Transverse colon (tissue), 4 donors: Measurements from ENCODE around the gene ITGA8.

Source experiments
- POLR2AphosphoS5 ChIP-seq, 3 donors: sonication (generic); formaldehyde crosslinking; IDR thresholded peaks; one replicate each; pipeline ENCODE4 v1.6.1; 2016; ENCODE audit warnings: antibody characterized with exemption in 3 of 3
- TF ChIP-seq, protein P1 (sequence below), 5 experiments: fragments of 200-600 bp in 3 of 5; fragments of 450-650 bp in 2 of 5; sonication (generic) in 3 of 5; IDR thresholded peaks; 1 replicate in 2 of 5; 2 replicates in 3 of 5; pipeline ENCODE4 v1.5.1; 2016 to 2017; ENCODE audit warnings: antibody characterized with exemption in 5 of 5, inconsistent platforms in 3 of 5, mild to moderate bottlenecking in 2 of 5, moderate library complexity in 1 of 5

DNA sequence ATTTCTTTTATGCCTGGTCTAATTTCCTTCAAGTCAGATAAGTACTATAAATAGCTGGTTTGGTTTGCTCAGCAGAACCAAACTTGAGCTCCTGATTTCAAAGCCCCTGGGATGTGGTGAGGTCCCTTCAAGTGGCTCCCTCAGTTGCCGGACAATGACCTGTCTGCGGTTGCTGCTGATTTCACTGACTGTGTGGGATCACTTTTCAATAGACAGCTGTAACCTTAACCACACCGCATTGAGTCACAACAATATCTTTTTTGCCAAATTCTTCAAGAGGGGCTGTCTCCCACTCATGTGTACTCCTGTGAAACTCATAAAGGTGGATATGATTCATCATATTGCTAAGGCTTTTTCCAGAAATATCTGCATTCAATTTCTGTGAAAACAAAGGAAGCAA is 23.1 kb upstream of the ITGA8 start:
- TF ChIP-seq, protein P1, sequence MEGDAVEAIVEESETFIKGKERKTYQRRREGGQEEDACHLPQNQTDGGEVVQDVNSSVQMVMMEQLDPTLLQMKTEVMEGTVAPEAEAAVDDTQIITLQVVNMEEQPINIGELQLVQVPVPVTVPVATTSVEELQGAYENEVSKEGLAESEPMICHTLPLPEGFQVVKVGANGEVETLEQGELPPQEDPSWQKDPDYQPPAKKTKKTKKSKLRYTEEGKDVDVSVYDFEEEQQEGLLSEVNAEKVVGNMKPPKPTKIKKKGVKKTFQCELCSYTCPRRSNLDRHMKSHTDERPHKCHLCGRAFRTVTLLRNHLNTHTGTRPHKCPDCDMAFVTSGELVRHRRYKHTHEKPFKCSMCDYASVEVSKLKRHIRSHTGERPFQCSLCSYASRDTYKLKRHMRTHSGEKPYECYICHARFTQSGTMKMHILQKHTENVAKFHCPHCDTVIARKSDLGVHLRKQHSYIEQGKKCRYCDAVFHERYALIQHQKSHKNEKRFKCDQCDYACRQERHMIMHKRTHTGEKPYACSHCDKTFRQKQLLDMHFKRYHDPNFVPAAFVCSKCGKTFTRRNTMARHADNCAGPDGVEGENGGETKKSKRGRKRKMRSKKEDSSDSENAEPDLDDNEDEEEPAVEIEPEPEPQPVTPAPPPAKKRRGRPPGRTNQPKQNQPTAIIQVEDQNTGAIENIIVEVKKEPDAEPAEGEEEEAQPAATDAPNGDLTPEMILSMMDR (IDR thresholded peaks at IDR 0.05) = no peak
- TF ChIP-seq POLR2AphosphoS5 (IDR thresholded peaks at IDR 0.05) = no peak
